SK-N-SH (cell line): ENCODE data around the gene RNMT. TPM values are rescaled to one million over a fixed set of nuclear protein-coding genes. Genes with fewer than 3 reads are reported as not detected.
"Not testable (repeated sequence)": the region's sequence is repeated elsewhere in the genome, so short reads cannot be mapped to it uniquely, and the experiment has no call there.

Experiments used
- CTCF ChIA-PET: fragments of 300-600, 350-600 bp; formaldehyde crosslinking; extraction: SDS; loops from one replicate; lab custom pipeline; 2021; lab: Yijun Ruan, JAX
- POLR2A ChIA-PET: fragments of 350-600 bp; sonication (Branson Sonifier 250); formaldehyde crosslinking; extraction: SDS; loops from one replicate; lab custom pipeline; 2020; ENCODE audit warnings: antibody characterized with exemption, inconsistent platforms; lab: Yijun Ruan, JAX
- DNase-seq: peaks from one replicate; pipeline ENCODE4 v3.0.0; 2012
- H2AFZ ChIP-seq: fragments of 200-600 bp; sonication (generic); 2 replicates; pipeline ENCODE4 v1.8.1; 2016; ENCODE audit warnings: antibody characterized with exemption, mild to moderate bottlenecking, low read depth
- H3F3A ChIP-seq: fragments of 200-600 bp; sonication (generic); replicated peaks from 2 replicates; pipeline ENCODE3; 2016; ENCODE audit warnings: antibody characterized with exemption, mild to moderate bottlenecking; ENCODE audit not compliant: insufficient read depth
- H3K27ac ChIP-seq, 2 experiments: fragments of 200-500 bp in 1 of 2; fragments of 200-600 bp in 1 of 2; sonication (Bioruptor generic) in 1 of 2; sonication (generic), shearing (Covaris generic) in 1 of 2; 2 replicates each; pipeline versions ENCODE4 v1.5.1 to v1.6.1; 2014 to 2016; ENCODE audit warnings: low read depth in 2 of 2, inconsistent platforms in 1 of 2, low read length in 1 of 2, mild to moderate bottlenecking in 1 of 2, mixed read lengths in 1 of 2
- H3K27me3 ChIP-seq: fragments of 200-600 bp; sonication (generic), shearing (Covaris generic); 2 replicates; pipeline ENCODE4 v1.6.1; 2016; ENCODE audit warnings: mixed run types; ENCODE audit not compliant: insufficient read depth
- H3K36me3 ChIP-seq, 2 experiments: fragments of 200-500 bp in 1 of 2; fragments of 200-600 bp in 1 of 2; sonication (Bioruptor generic) in 1 of 2; sonication (generic) in 1 of 2; replicated peaks in 1 of 2; 2 replicates each; pipeline versions ENCODE3 to v1.5.1; 2014 to 2016; ENCODE audit warnings: low read length in 1 of 2, mild to moderate bottlenecking in 1 of 2; ENCODE audit not compliant: insufficient read depth in 2 of 2, control insufficient read depth in 1 of 2
- H3K4me1 ChIP-seq, 2 experiments: fragments of 200-500 bp in 1 of 2; fragments of 200-600 bp in 1 of 2; sonication (Bioruptor generic) in 1 of 2; sonication (generic), shearing (Covaris generic) in 1 of 2; 2 replicates each; pipeline versions ENCODE4 v1.5.1 to v1.6.1; 2014 to 2016; ENCODE audit warnings: low read depth in 1 of 2, low read length in 1 of 2, mixed run types in 1 of 2; ENCODE audit not compliant: insufficient read depth in 2 of 2, control insufficient read depth in 1 of 2
- H3K4me2 ChIP-seq: fragments of 200-600 bp; sonication (generic), shearing (Covaris generic); 2 replicates; pipeline ENCODE4 v1.6.1; 2017; ENCODE audit warnings: mixed run types
- H3K4me3 ChIP-seq, 2 experiments: fragments of 200-500 bp in 1 of 2; fragments of 200-600 bp in 1 of 2; sonication (Bioruptor generic) in 1 of 2; sonication (generic), shearing (Covaris generic) in 1 of 2; 2 replicates each; pipeline versions ENCODE4 v1.5.1 to v1.8.1; 2014 to 2016; ENCODE audit warnings: low read depth in 2 of 2, inconsistent platforms in 1 of 2, low read length in 1 of 2, mild to moderate bottlenecking in 1 of 2, mixed read lengths in 1 of 2, moderate library complexity in 1 of 2
- H3K79me2 ChIP-seq: fragments of 200-600 bp; sonication (generic); 2 replicates; pipeline ENCODE4 v1.8.1; 2017; ENCODE audit warnings: mild to moderate bottlenecking; ENCODE audit not compliant: insufficient read depth
- H3K9ac ChIP-seq: fragments of 200-600 bp; sonication (generic); 2 replicates; pipeline ENCODE4 v1.6.1; 2017; ENCODE audit warnings: mixed run types
- H3K9me2 ChIP-seq: fragments of 200-600 bp; sonication (generic); 2 replicates; pipeline ENCODE4 v1.6.1; 2017; ENCODE audit warnings: mixed run types
- H3K9me3 ChIP-seq: fragments of 200-600 bp; sonication (generic); 2 replicates; pipeline ENCODE4 v1.6.1; 2017; ENCODE audit warnings: mixed run types, mild to moderate bottlenecking, moderate library complexity
- H4K20me1 ChIP-seq: fragments of 200-600 bp; sonication (generic); 2 replicates; pipeline ENCODE4 v1.6.1; 2017; ENCODE audit warnings: mild to moderate bottlenecking, mixed run types; ENCODE audit not compliant: insufficient read depth
- EZH2phosphoT487 ChIP-seq: fragments of 200-600 bp; sonication (generic); IDR thresholded peaks from 2 replicates; pipeline ENCODE4 v1.6.1; 2017; ENCODE audit warnings: low read depth, mixed run types, mild to moderate bottlenecking, antibody characterized with exemption, moderate library complexity, borderline replicate concordance
- PBX3 ChIP-seq: IDR thresholded peaks from 2 replicates; pipeline ENCODE4; 2012
- REST ChIP-seq: IDR thresholded peaks from 2 replicates; pipeline ENCODE4 v1.6.1; 2012; ENCODE audit warnings: mild to moderate bottlenecking, low read depth, low read length, moderate library complexity
- TAF1 ChIP-seq: IDR thresholded peaks from 2 replicates; pipeline ENCODE4 v1.6.1; 2012; ENCODE audit warnings: low read depth, mild to moderate bottlenecking, low read length, moderate library complexity, borderline replicate concordance
- TEAD4 ChIP-seq: IDR thresholded peaks from 2 replicates; pipeline ENCODE4 v1.4.0; 2012; ENCODE audit warnings: mild to moderate bottlenecking, borderline replicate concordance; ENCODE audit not compliant: insufficient read depth
- USF2 ChIP-seq: fragments of 150-350 bp; IDR thresholded peaks from 2 replicates; pipeline ENCODE4 v1.6.1; 2017; ENCODE audit warnings: antibody characterized with exemption, low read length, low read depth, borderline replicate concordance
- whole genome bisulfite sequencing: methylation state at CpG from one replicate; pipeline ENCODE4 v1.1.6; 2017; ENCODE audit warnings: low lambda C conversion rate; 5-methylcytosine and 5-hydroxymethylcytosine counted together
- polyA plus RNA-seq, 3 experiments: library from polyadenylated mRNA; depleted of rRNA; stranded (reverse); fragments of >200 nt; gene quantifications; 2 replicates each; pipeline ENCODE4 v1.2.3, GENCODE V29; 2012

Gene RNMT
- polyA plus RNA-seq, 1 of the 3 experiments (the other 2 are of a cell fraction) = 12.7 TPM

- TF ChIP-seq PBX3 (no peak), TAF1 (peak; percentile 54; the same call in 1 of the 2 replicates), USF2 (peak; percentile 94), TEAD4 (no peak), EZH2phosphoT487 (no peak), REST (no peak)
Measured at GRCh38 chr18:13726232-13726971, at the start of gene RNMT, which contains the start of gene FAM210A (continued).

- H3K79me2 ChIP-seq = peaks cover 41% of the 10 kb centered on the region
- over 99% methylated on average over 13 of the region's 13 CpGs for WGBS
- H4K20me1 ChIP-seq, H3K9ac ChIP-seq, DNase-seq, H3K9me2 ChIP-seq, H2AFZ ChIP-seq, H3K4me2 ChIP-seq, CTCF ChIA-PET, POLR2A ChIA-PET, H3K27ac ChIP-seq, H3K4me1 ChIP-seq, H3K4me3 ChIP-seq, H3K9me3 ChIP-seq, H3K27me3 ChIP-seq: not testable (repeated sequence)
- H3F3A ChIP-seq = peaks cover 25% of the 10 kb centered on the region
- peaks cover 9 to 22% of the 10 kb centered on the region in 2 experiments for H3K36me3 ChIP-seq
Measured at GRCh38 chr18:13677350-13677749, 49.1 kb upstream of the RNMT start.
